Left lung (tissue), 10 donors: ENCODE measurements around the gene RET. TPM values are rescaled to one million over a fixed set of nuclear protein-coding genes. Genes with fewer than 3 reads are reported as not detected.

Experiments used
- ATAC-seq: fragments of 200-7000 bp; cut with Tn5 transposase; one replicate; pipeline ENCODE4 v1.9.1; 2020; ENCODE audit warnings: moderate library complexity
- DNase-seq, 4 donors: peaks; one replicate each; pipeline ENCODE4 v3.0.0-alpha.2; 2013 to 2020
- H3K27ac ChIP-seq, 2 donors: fragments of 200-600 bp; sonication (generic) in 1 of 2; one replicate each; pipeline versions ENCODE4 v1.5.0 to v1.8.0; 2020 to 2021
- H3K27me3 ChIP-seq, 2 donors: fragments of 200-600 bp; sonication (generic) in 1 of 2; one replicate each; pipeline versions ENCODE4 v1.5.0 to v1.8.0; 2020 to 2021
- H3K36me3 ChIP-seq, 2 donors: fragments of 200-600 bp; sonication (generic) in 1 of 2; one replicate each; pipeline versions ENCODE4 v1.5.0 to v1.8.0; 2020 to 2021
- H3K4me1 ChIP-seq, 2 donors: fragments of 200-600 bp; one replicate each; pipeline ENCODE4 v1.8.0; 2021
- H3K4me3 ChIP-seq, 2 donors: fragments of 200-600 bp; sonication (generic) in 1 of 2; one replicate each; pipeline versions ENCODE4 v1.5.0 to v1.8.0; 2020 to 2021; ENCODE audit warnings: mild to moderate bottlenecking in 1 of 2
- H3K9me3 ChIP-seq, 2 donors: fragments of 200-600 bp; sonication (generic) in 1 of 2; one replicate each; pipeline versions ENCODE4 v1.5.0 to v1.8.0; 2020 to 2021
- intact Hi-C, 2 donors: fragments of 100-400 bp; cut with DNase I; formaldehyde crosslinking; loops; one replicate each; pipeline versions ENCODE4 v1.11.2 to v1.14.2; 2022
- polyA plus RNA-seq, 6 donors: library from polyadenylated mRNA; unstranded; fragments of 120-200 nt; gene quantifications; one replicate each; pipeline ENCODE4 v1.2.1, GENCODE V29; 2013; ENCODE audit not compliant: insufficient read length in 6 of 6
- total RNA-seq, 2 donors: library from RNA; stranded (reverse); fragmentation: NEBNext Ultra II Directional; extraction: Animal tissue kit (Norgen Biotek cat#: 25700); gene quantifications; one replicate each; pipeline ENCODE4 v1.2.1, GENCODE V29; 2021
- TF ChIP-seq, protein P1 (sequence below), 2 donors: fragments of 200-600 bp; sonication (generic) in 1 of 2; IDR thresholded peaks; one replicate each; pipeline versions ENCODE4 v1.5.0 to v1.8.0; 2021; ENCODE audit warnings: antibody characterized with exemption in 2 of 2
- donor health status: DM: no; HTN: yes; CAD: no.
- donor health status: DM: no; HTN: no; CAD: no.

RET gene
- total and polyA plus RNA-seq, 8 donors: 0.97 to 3.8 (median 2.0) TPM

DNA sequence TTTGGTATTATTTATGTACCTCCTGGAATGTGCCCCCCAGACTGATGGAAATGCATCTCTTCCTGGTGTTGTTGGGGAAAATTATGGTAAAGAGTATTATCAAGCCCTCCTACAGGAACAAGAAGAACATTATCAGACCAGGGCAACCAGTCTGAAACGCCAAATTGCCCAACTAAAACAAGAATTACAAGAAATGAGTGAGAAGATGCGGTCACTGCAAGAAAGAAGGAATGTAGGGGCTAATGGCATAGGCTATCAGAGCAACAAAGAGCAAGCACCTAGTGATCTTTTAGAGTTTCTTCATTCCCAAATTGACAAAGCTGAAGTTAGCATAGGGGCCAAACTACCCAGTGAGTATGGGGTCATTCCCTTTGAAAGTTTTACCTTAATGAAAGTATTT is 78.4 kb downstream of the RET start:
- ATAC-seq (no peak), DNase-seq (no peak)
- intact Hi-C loops: no loop called here
- H3K9me3 ChIP-seq: no peaks in the 10 kb centered on the region
- no peak overlapping the region for H3K27ac ChIP-seq
- no peaks in the 10 kb centered on the region for H3K27me3 ChIP-seq
- H3K36me3 ChIP-seq: peaks cover 0 to 3% of the 10 kb centered on the region in 2 donors
- TF ChIP-seq, protein P1, sequence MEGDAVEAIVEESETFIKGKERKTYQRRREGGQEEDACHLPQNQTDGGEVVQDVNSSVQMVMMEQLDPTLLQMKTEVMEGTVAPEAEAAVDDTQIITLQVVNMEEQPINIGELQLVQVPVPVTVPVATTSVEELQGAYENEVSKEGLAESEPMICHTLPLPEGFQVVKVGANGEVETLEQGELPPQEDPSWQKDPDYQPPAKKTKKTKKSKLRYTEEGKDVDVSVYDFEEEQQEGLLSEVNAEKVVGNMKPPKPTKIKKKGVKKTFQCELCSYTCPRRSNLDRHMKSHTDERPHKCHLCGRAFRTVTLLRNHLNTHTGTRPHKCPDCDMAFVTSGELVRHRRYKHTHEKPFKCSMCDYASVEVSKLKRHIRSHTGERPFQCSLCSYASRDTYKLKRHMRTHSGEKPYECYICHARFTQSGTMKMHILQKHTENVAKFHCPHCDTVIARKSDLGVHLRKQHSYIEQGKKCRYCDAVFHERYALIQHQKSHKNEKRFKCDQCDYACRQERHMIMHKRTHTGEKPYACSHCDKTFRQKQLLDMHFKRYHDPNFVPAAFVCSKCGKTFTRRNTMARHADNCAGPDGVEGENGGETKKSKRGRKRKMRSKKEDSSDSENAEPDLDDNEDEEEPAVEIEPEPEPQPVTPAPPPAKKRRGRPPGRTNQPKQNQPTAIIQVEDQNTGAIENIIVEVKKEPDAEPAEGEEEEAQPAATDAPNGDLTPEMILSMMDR (IDR thresholded peaks at IDR 0.05): no peak
- no peak overlapping the region for H3K4me3 ChIP-seq
- H3K4me1 ChIP-seq: peaks cover 25 to 80% of the 10 kb centered on the region in 2 donors

DNA sequence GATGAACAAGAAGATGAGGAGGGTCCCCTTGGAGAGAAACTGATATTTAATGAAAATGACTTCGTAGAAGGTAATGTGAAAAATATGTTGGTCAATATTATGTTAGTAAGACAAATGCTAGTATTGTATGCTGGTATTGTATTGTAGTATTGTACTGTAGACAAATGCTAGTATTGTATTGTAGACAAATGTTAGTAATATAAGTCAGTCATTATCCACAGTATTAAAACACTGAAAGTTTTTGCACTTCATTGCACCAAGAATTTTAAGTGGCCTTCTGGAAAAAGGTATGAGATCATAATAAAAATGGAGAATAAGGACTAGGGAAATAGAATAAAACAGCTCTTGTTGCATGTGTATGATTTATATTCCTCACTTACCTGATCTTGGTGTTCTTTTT is 78.9 kb downstream of the RET start:
- Histone ChIP-seq H3K27ac (no peak overlapping the region), H3K36me3 (peaks cover 0 to 3% of the 10 kb centered on the region in 2 donors), H3K4me3 (no peak overlapping the region), H3K9me3 (no peaks in the 10 kb centered on the region), H3K27me3 (no peaks in the 10 kb centered on the region), H3K4me1 (peaks cover 25 to 83% of the 10 kb centered on the region in 2 donors)
- no peak for DNase-seq
- ATAC-seq: no peak
- intact Hi-C loops: no loop called here
- TF ChIP-seq, protein P1 (IDR thresholded peaks at IDR 0.05): no peak

DNA sequence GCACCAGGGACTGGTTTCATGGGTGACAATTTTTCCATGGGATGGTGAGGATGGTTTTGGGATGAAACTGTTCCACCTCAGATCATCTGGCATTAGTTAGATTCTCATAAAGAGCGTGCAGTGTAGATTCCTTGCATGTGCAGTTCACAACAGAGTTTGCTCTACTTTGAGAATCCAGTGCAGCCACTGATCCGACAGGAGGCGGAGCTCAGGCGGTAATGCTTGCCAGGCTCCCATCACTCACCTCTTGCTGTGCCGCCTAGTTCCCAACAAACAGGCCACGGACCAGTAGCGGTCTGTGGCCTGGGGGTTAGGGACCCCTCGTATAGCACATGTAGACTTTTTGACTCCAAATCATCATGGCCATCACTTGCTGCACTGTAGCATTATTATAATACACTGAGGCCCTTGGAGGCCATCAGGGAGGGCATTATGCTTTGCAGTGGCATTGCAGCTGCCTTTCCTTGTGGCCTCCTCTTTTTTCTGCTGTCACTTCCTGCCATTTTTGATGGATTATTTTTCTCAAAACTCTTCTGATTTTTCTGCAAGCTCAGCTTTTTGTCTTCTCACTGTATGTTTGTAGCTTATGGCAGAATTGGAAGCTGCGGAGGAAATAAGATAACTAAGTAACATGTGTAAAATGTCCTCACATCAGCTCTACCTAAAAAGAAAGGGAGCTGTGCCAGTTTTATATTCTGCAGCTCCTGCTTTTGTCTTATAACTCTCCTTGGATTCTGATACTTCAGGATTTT is 79.9 kb downstream of the RET start:
- Histone ChIP-seq H3K4me1 (peaks cover 18 to 83% of the 10 kb centered on the region in 2 donors), H3K36me3 (peaks cover 0 to 9% of the 10 kb centered on the region in 2 donors), H3K9me3 (no peaks in the 10 kb centered on the region), H3K27me3 (no peaks in the 10 kb centered on the region), H3K27ac (no peak overlapping the region), H3K4me3 (no peak overlapping the region)
- TF ChIP-seq, protein P1 (IDR thresholded peaks at IDR 0.05): no peak
- intact Hi-C loops: no loop called here
- DNase-seq: no peak
- no peak for ATAC-seq

DNA sequence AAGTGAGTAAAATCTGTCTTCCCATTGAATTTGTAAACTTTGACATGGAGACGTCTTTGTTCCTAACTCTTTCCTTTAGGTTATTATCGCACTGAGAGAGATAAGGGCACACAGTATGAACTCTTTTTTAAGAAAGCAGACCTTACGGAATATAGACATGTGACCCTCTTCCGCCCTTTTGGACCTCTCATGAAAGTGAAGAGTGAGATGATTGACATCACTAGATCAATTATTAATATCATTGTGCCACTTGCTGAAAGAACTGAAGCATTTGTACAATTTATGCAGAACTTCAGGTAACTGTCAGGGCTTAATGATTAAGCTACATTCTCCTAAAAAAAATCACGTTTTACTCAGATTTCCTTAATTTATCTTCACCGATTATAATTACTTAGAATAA is 81.8 kb downstream of the RET start:
- H3K4me1 ChIP-seq: peaks cover 18 to 74% of the 10 kb centered on the region in 2 donors
- peak overlapping the region in 1 of 2 donors; percentile 69 for H3K27ac ChIP-seq
- ATAC-seq (no peak), DNase-seq (no peak)
- TF ChIP-seq, protein P1 (IDR thresholded peaks at IDR 0.05): no peak
- no peaks in the 10 kb centered on the region for H3K27me3 ChIP-seq
- H3K9me3 ChIP-seq: no peaks in the 10 kb centered on the region
- H3K36me3 ChIP-seq: peaks cover 0 to 27% of the 10 kb centered on the region in 2 donors
- H3K4me3 ChIP-seq: no peak overlapping the region
- intact Hi-C loops: no loop called here

DNA sequence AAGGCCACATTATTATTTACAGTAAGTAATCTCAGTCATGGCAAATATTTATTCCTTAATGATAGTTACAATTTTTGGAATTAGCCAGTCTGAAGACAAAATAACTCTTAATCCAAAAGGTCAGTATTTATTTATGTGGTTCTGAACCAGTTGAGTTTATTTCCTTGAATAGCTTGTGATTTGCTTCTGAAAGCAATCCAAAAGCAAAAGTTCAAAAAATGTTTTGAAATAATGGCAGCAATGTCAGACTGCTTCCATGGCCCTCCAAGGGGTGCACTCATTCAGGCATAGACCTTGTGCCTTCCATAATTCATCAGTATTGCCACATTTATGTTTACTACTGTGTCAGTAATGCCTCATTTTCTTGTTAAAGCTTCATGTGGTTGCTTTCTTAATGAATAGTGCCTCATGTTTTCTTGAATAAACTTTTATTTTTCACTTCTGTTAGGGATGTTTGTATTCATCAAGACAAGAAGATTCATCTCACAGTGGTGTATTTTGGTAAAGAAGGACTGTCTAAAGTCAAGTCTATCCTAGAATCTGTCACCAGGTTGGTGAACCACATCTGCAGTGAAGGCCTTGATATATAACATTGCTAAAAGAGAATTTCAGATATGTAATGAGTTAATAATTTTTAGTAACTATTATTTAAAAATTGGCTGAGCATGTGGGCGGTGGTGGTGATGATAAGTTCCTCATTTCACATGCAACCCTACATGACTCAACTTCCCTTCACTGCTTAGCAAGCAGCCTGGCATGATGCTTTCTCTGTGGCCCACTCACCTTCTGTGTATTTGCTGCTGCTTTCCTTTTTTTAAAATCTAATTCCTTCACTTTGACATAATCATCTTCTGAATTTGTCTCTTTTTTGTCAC is 83.4 kb downstream of the RET start:
- DNase-seq: peak in 2 of 4 donors; percentile 63 to 72

More for the DNA sequence above, 83.4 kb downstream of the RET start:
- TF ChIP-seq, protein P1 (IDR thresholded peaks at IDR 0.05): no peak
- peaks cover 12 to 57% of the 10 kb centered on the region in 2 donors for H3K4me1 ChIP-seq
- no peaks in the 10 kb centered on the region for H3K27me3 ChIP-seq
- no peak overlapping the region for H3K4me3 ChIP-seq
- peak overlapping the region; percentile 17 to 69 for H3K27ac ChIP-seq
- H3K9me3 ChIP-seq: no peaks in the 10 kb centered on the region
- H3K36me3 ChIP-seq: peaks cover 0 to 36% of the 10 kb centered on the region in 2 donors
- ATAC-seq: peak; percentile 78
- intact Hi-C loops: no loop called here
